GM18858 (cell line): ENCODE data around the gene GIMAP5.

Source experiments
- ATAC-seq: cut with Tn5 transposase; IDR thresholded peaks from one replicate; pipeline ENCODE4 v1.9.1; 2021; ENCODE audit not compliant: unreplicated experiment

Gene GIMAP5

DNA sequence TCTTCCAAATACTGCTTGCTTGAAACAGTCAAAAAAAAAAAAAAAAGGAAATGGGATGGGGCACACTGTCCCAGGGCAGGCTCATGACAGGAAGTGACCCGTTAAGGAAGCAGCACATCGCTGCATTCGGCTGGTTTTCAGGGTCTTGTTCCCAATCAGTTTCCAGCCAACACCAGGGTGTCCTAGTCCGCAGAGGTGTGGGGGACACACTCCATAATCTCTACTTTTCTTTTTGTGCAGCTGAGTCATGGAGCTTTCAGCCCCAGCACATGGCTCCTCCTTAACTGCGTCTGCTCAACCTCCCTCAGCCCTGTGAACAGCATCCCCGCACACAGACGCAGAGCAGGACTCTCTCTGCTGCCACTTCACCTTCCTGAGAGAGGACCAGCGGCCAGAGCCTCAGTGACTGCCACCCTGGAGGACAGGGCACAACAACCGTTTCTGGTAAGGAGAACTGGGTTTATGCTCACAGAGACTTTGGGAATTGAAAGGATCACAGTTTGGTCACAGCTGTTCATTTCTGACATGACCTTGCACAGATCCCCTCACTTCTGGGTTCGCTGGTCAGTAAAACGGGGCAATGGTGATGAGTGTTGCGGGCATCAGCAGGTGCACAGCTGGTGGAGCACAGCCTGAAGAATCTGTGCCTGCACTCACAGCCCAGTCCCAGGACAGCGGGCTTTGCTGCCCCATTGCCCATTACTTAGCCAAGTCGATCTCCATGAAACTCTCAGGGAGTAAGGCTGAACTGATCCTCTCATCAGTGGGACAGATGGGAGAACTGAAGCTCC lies at the start of gene GIMAP5:
Gene GIMAP5, plus strand, starts transcription at position 154 of the 791 bp plus-strand sequence. CDS start 3,467 bp downstream, outside the sequence.
- no peak for ATAC-seq

DNA sequence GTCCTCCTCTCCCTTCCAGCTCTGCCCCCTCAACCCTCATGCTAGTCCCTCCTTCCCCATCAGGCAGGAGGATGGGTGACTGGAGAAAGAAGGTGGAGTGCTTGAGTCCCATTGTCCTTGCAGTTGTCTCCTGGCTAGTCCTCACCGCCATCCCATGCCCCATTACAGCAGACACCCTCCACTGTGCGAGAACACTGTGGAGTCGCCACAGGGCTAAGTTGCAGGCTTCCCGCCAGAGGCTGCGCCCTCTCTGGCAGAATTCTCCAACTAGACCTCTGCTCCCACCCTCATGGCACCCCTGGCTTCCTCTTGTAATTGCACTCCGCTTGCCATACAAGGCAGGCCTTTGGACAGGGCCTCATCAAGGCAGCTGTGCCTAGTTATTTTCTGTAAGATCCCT lies 48.6 kb upstream of the GIMAP5 start:
- ATAC-seq: no peak

DNA sequence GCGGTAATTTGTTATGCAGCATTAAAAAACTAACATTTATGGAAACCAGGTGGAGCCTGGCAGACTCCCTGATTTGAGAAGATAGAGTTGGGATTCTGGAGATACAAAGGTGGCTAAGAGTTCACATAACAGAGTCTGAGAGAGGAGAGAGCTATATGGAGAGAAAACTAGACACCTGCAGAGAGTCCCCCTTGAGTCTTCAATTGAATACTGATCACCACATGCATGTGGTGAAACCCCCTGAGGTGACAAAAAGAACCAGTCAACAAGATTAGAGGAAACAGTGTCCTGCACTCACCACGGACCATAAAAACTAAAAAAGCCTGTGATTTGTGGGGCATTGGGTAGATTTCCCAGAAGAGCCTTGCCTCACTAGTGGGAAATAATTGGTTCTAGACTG lies 41.6 kb upstream of the GIMAP5 start:
- no peak for ATAC-seq

DNA sequence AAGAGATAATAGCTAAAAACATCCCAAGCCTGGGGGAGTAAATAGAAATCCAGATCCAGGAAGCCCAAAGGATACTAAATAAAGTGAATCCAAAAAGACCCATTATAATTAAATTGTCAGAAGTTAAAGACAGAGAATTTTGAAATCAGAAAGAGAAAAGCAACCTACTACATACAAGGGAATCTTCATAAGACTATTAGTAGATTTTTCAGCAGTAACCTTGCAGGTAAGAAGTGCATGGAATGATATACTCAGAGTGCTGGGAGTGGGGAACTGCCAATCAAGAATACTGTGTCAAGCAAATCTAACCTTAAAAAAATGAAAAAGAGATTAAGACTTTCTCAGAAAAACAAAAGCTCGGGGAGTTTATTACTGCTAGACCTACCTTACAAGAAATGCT lies 34.0 kb upstream of the GIMAP5 start:
- ATAC-seq: no peak

DNA sequence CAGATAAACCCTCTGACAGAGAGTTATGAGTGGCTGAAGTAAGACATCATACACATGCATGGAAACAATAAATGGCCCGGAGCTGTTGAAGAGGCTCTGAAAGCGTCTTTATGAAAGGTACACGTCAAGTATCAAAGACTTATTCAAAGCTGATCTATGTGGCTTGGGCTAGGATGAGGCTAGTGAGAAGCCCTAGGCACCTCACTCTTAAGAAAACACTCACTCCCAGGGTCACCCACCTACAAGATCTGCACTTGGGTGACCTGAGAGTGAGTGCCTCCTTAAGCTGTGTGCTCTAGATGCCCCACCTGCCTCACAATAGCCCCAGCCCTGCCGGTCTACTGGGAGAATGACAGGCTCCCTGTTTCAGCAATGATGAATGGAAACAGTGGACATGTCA lies 21.9 kb upstream of the GIMAP5 start:
- ATAC-seq: no peak

DNA sequence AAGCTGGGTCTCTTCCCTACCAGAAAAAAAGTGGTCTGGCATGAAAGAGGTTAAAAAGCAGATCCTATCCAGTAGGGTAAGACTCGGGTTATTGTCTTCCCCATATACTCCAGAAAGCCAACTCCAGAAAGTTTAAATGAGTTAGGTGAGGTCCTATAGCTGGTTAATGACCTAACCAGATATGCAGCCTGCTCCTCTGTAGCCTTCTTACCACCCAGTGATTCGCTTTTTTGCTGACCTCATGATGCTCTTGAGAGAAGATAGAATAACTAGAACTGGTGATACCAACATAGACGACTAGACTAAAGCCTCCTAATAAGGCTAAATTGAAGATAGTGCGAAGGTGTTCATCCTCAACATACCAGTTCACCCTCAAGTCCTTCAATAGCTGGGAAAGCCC lies 21.5 kb upstream of the GIMAP5 start:
- ATAC-seq: no peak

DNA sequence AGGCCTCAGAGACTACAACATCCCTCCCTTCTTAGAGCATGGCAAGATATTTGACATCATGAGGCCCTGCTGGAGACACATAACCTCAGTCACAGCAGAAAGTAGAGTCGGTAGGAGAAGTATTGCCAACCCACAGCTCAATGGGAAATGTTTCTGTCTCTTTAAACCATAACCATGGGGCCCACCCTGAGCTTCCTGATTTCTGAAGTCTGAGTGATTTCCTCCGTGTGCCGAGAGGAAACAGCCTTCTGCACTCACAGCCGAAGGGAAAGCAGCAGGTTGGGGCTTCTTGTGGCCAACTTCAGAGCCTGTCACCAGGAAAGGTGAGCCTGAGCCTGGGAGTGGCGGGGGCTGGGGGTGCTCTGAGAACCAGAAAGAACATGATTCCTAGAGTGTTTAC lies 20.9 kb upstream of the GIMAP5 start, which contains the start of gene GIMAP1:
Gene GIMAP1, plus strand, starts transcription at position 246 of the 400 bp plus-strand sequence. CDS start 2,435 bp downstream, outside the sequence.
- ATAC-seq: no peak

DNA sequence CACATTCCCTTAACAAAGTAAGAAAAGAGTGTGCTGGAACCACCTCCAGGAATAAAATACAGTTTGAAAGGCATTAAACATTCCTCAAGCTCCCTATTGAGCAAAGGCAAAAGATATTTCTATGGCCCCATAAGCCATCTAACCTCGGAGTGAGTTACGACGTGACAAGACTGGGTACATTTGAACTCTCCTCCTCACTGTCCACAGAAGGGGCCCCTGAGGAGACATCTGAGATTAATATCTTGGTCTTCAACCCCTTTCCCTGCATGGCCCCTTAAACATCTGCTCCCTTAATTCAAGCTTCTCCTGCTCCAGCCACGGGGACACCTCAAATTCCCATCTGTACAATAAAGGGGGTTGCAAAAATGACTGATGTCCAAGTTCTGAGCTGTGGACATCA lies 20.3 kb upstream of the GIMAP5 start:
- no peak for ATAC-seq

DNA sequence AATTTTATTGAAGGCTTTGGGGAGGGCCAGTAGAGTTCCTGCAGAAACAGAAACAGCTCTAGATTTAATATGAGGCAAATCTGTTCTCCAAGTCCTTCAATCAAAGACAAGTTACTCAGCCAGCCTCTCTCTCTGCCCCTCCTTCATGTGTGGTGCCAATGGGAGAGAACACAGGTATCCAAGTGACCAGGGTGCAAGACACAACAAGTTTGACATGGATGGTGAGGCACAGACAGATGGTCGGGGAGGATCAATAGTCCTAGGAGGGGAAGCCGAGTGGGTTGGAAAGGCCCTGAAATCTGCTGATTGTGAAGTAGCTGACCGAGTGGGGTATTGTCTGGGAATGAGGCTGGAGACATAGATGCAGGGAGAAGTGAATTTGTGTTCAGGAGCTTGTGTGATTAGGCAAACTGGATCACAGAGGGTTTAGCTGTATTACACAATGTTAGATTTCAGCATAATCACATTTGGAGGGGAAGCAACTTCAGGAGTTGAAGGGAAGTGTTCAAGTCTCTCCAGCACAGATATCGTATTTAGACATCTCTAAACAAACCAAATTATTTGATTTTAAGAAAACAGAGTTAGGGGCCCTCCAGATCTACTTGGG lies 19.3 kb upstream of the GIMAP5 start:
- no peak for ATAC-seq

DNA sequence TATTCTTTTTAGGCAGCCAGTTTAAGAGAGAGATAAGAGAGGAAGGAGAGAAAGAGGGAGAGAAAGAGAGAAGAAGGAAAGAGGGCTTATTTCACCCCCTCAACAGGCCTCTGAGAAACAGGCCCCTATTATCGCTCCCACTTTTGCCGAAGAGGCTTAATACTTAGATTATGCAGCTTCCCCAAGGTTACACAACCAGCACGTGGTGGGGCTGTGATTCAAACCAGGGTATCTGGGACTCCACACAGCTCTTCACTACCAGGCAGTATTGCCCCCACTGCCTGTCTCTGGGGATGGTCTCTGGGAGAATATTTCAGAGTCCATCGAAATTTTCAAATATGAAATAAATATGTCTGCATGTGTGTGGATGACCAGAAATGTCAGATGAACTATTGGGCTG lies 17.8 kb upstream of the GIMAP5 start:
- no peak for ATAC-seq

DNA sequence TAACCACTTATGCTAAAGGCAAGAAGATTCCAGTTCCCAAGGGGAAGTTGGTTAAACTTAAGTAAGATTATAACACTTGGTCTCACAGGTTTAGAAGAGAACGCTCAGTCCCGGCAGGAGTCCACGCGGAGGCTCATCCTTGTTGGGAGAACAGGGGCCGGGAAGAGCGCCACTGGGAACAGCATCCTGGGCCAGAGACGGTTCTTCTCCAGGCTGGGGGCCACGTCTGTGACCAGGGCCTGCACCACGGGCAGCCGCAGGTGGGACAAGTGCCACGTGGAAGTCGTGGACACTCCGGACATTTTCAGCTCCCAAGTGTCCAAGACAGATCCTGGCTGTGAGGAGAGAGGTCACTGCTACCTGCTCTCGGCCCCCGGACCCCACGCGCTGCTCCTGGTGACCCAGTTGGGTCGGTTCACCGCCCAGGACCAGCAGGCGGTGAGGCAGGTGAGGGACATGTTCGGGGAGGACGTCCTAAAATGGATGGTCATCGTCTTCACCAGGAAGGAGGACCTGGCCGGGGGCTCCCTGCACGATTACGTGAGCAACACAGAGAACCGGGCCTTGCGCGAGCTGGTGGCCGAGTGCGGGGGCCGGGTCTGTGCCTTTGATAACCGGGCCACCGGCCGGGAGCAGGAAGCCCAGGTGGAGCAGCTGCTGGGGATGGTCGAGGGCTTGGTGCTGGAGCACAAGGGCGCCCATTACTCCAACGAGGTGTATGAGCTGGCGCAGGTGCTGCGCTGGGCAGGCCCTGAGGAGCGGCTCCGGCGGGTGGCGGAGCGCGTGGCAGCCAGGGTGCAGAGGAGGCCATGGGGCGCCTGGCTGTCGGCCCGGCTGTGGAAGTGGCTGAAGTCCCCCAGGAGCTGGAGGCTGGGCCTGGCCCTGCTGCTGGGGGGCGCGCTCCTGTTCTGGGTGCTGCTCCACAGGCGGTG lies 17.0 kb upstream of the GIMAP5 start:
- ATAC-seq: no peak

DNA sequence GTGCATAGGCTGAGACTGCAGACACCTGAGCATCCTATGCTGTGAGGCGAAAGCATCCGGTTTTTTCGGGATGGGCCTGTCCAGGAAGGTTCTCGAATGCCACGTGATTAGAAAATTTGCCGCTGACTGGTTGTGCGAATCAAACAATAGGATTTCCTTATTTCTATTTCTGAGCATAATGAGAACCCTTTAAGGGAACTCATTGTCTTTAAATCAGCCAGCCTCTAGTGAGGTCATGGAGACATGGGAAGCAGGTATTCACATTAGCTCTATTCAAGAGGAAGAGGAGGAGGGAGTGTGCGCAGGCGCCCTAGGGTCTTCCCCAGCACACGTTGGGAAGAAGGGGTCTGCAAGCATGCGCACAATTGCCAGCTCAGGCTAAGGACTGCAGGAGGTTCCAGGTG lies 15.2 kb upstream of the GIMAP5 start:
- ATAC-seq: no peak

DNA sequence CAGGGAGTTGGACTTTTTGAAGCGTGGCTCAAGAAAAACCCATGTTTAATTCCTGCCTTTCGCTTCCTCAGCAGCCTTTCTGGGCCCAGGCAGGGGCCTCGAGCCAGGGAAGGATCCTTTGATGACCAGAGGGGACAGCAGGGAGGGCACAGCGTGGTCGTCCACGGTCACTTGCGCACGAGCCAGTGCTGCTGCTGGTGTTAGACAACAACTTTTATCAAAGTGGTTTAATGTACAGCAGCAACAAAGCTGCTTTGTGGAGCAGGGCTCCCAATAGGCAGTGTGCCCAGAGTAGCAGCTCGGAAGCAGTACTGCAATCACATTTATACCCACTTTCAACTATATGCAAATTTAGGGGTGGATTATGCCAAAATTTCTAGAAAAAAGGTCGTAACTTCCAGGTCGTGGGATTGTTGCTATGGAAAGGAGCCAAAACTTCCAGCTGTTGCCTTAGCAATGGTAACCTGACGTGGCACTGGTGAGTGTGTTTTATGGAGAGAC lies 14.7 kb upstream of the GIMAP5 start:
- ATAC-seq: no peak

DNA sequence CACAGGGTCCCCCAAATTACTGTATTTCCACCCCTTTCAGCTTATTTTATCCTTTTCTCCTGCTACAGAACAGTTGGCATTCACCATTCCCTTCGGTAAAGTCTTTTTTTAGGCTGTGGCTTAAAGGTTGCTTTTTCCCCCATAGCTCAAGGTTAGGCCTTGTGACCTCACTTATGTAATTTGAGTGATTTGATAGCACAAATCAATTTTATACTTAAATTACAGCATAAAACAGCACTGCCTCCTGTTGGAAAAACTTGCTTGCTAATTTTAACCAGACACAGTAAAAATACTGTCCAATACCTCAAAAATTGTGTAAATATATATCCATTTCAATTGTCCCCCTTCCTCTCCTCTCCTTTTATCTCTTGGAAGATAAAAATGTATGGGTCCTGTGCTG lies 13.8 kb upstream of the GIMAP5 start:
- ATAC-seq: no peak

DNA sequence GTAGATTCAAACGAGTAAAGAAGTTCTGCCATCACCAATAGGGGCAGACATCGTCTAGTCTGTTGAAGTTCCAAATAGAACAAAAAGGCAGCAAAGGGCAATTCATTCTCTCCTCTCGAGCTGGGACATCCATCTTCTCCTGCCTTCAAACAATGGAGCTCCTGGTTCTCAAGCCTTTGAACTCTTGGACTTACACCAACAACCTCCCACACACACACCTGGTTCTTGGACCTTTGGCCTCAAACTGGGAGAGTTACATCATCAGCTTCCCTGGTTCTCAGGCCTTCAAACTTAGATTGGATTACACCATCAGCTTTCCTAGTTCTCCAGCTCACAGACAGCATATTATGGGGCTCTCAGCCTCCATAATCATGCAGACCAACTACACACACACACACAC lies 9.8 kb upstream of the GIMAP5 start:
- no peak for ATAC-seq

DNA sequence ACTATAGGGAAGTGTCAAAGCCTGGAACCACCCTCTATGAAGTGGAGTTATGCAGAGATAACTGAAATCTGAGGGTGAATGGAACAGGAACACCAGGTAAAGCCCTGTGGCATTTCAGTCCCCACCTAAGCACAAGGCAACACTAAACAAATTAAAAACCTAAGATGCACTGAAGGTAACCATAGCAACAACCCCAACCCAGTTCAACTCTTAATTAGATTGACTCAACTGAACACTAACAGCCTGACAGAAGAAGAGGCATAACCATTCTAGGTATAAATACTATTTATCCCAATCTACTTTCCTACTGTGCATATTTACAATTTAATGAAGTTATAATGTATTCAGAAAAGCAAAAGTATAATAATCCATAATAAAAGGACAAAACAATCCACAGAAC lies 9.2 kb upstream of the GIMAP5 start:
- no peak for ATAC-seq

DNA sequence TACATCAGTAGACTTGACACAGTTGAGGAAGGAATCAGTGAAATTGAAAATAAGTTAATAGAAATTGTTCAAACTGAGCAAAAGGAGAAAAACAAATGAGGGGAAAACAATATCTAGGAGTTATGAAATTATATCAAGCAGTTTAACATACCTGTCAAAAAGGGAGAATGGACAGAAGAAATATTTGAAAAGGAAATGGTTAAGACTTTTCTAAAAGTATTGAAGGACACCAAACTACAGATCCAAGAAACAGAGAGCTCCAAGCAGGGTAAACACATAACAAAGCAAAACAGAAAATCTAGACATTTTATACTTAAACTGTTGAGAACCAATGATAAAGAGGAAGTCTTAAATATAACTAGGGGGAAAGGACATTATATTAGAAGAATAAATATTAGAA lies 8.6 kb upstream of the GIMAP5 start:
- no peak for ATAC-seq

DNA sequence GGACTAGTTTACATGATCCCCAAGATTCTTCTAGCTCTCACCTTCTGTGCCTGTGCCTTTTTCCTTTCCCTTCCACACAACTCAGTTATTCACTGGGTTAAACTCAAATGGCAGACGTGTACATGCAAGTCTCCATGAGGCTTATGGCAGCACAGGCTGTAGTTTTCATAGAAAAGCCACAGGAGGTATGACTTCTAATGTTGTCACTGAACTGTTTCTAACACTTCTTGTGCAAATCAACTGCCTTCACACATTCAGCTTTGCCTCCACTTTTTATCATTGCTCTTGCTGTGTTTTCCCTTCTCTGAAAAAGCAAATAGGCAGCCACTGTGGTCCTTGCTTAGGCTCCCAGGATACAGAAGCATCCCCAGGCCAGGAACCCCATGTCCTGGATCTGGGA lies 5.3 kb upstream of the GIMAP5 start:
- ATAC-seq: no peak

DNA sequence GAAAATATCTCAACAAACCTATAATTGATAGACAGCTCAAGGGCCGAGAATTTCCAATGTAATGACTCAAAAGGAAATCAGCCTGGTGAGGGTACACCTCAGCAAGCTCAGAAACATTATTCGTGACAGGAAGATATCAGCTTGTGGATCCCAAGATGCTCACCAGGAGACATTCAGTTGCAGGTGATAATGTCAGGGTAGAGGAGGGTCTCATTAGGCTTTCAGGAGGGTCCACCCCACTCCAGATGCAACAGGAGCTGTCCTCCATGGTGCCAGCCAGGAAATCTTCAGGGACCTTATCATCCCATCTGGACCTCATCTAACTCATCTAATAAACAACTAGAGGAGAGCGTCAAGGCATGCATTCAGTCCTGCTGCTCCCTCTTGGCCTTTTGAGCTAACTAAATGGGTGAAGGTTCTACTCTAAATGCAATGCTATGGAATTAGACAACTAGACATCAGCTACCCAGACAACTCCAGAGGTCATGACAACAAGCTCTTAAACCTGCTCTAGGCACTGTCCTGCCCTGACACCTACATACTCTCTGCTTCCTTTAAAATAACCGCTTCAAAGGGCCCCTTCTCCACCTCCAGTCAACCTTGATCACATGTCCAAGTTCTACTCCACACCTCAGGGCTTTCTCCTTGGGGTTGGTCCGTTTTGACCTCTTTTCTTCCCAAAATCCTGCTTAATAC lies 4.3 kb upstream of the GIMAP5 start:
- ATAC-seq: no peak

DNA sequence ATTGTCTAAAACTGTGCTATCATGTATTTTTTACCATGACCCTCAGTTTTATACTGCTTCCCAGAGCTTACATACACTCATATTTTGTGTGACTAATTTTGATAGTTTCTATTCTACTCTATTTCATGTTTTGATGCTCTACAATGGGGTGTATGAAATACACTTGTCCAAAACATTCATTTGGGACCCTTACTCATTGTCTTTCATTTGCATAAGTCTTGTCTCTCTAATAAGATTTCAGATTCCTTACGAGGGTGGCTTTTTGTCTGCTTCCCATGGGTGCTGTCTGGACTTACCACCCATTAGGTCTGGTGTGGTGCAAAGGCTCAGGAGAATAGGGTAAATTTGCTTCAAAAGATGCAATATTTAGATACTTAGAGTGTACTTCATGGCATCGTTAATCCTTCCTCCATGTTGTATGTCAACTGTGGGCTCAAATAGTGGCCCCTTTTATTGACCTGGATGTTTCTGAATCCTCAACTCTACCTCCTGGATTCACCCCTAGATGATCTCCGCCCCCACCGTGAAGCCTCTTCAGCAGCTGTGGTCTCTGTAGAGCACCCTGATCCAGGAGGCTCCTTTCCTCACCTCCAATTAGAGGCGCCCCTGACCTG lies 3.6 kb upstream of the GIMAP5 start:
- ATAC-seq: no peak
